Ovary (tissue), 9 donors: ENCODE data around the gene CASKIN2. TPM values are rescaled to one million over a fixed set of nuclear protein-coding genes. Genes with fewer than 3 reads are reported as not detected.

Source experiments
- DNase-seq, 5 donors: peaks; one replicate each; pipeline ENCODE4 v3.0.0-alpha.2; 2019 to 2020
- H3K27ac ChIP-seq, 2 donors: fragments of 200-600 bp; one replicate each; pipeline versions ENCODE4 v1.5.1 to v1.8.0; 2019 to 2022
- H3K27me3 ChIP-seq: fragments of 200-600 bp; one replicate; pipeline ENCODE4 v1.8.0; 2022
- H3K36me3 ChIP-seq: fragments of 200-600 bp; sonication (generic); one replicate; pipeline ENCODE4 v1.5.1; 2019
- H3K4me1 ChIP-seq: one replicate; pipeline ENCODE4 v1.8.1; 2013; ENCODE audit warnings: mild to moderate bottlenecking, moderate library complexity; ENCODE audit not compliant: insufficient read depth
- H3K4me3 ChIP-seq: fragments of 200-600 bp; sonication (generic); one replicate; pipeline ENCODE4 v1.5.1; 2017
- H3K9me3 ChIP-seq, 2 donors: fragments of 200-600 bp in 1 of 2; sonication (generic) in 1 of 2; one replicate each; pipeline versions ENCODE4 v1.5.1 to v1.8.1; 2013 to 2019; ENCODE audit warnings: mild to moderate bottlenecking in 1 of 2, moderate library complexity in 1 of 2
- CTCF ChIP-seq, 3 donors: fragments of 450-650 bp in 2 of 3; fragments of 200-600 bp in 1 of 3; IDR thresholded peaks; one replicate each; pipeline versions ENCODE4 v1.5.1 to v1.8.0; 2016 to 2022; ENCODE audit warnings: antibody characterized with exemption in 3 of 3, mild to moderate bottlenecking in 1 of 3
- EP300 ChIP-seq: sonication (generic); formaldehyde crosslinking; IDR thresholded peaks from one replicate; pipeline ENCODE4 v1.6.1; 2017; ENCODE audit warnings: antibody characterized with exemption
- POLR2A ChIP-seq: fragments of 450-650 bp; IDR thresholded peaks from one replicate; pipeline ENCODE4 v1.6.1; 2017; ENCODE audit warnings: antibody characterized with exemption, mild to moderate bottlenecking, moderate library complexity
- WGBS, 3 donors: extraction: QIAGEN DNeasy Blood & Tissue Kit in 1 of 3; methylation state at CpG; one replicate each; pipeline versions ENCODE4 v1.1.5 to v1.1.7; 2013 to 2017; 5-methylcytosine and 5-hydroxymethylcytosine counted together
- intact Hi-C, 4 donors: fragments of 100-400 bp; cut with DNase I; formaldehyde crosslinking; loops; one replicate each; pipeline versions ENCODE4 v1.11.0 to v1.15.1; 2022 to 2023
- polyA plus RNA-seq, 2 donors: library from polyadenylated mRNA; stranded (reverse); fragments of 200-250 nt in 1 of 2; fragments of 350-450 nt in 1 of 2; fragmentation: Illumina TruSeq in 1 of 2; extraction: RNeasy Lipid Tissue Mini Kit (QIAGEN cat#74804) in 1 of 2; gene quantifications; one replicate each; pipeline ENCODE4 v1.2.3, GENCODE V29; 2013 to 2014
- total RNA-seq, 7 donors: library from RNA; depleted of rRNA in 2 of 7; stranded (reverse); fragments of >200 nt in 2 of 7; fragmentation: NEBNext Ultra II Directional in 3 of 7; extraction: Animal tissue kit (Norgen Biotek cat#: 25700) in 3 of 7; gene quantifications; one replicate each; pipeline versions ENCODE4 v1.1.0 to v1.2.4, GENCODE V29; 2016 to 2023
- donor health status: DM: no; HTN: no; CAD: no; lungs with moderate emphysema.
- donor health status: DM: no; HTN: no; CAD: no.
- donor health status: Bipolar disorder and iron deficiency.
- donor health status: DM: yes; HTN: yes; CAD: no.
- donor health status: DM: no; HTN: no; CAD: no.
- donor health status: DM: yes; HTN: yes; CAD: no.

CASKIN2 gene
- total and polyA plus RNA-seq, 9 donors: 9.1 to 58.7 (median 36.8) TPM

GRCh38 chr17:75491680-75492079 is 23.7 kb downstream of the CASKIN2 start:
- no peaks in the 10 kb centered on the region for H3K4me1 ChIP-seq
- no peak for TF ChIP-seq EP300
- TF ChIP-seq POLR2A: no peak
- no peak for TF ChIP-seq CTCF (IDR thresholded peaks at IDR 0.05)
- no peak overlapping the region for H3K4me3 ChIP-seq
- H3K27ac ChIP-seq: no peak overlapping the region
- H3K27me3 ChIP-seq: no peaks in the 10 kb centered on the region
- intact Hi-C loops: loop anchor here in 1 of 4 donors (10.0 kb wide), 1 partner anchor 67 kb away; no protein-coding TSS in a partner anchor
- DNase-seq: no peak
- H3K36me3 ChIP-seq: no peaks in the 10 kb centered on the region
- 90 to 92% (median 90%) methylated on average over 15 of the region's 15 CpGs for WGBS, 3 donors
- no peaks in the 10 kb centered on the region for H3K9me3 ChIP-seq

GRCh38 chr17:75490953-75491649 is 24.2 kb downstream of the CASKIN2 start:
- no peaks in the 10 kb centered on the region for H3K27me3 ChIP-seq
- intact Hi-C loops: loop anchor here in 1 of 4 donors (10.0 kb wide), 1 partner anchor 66 kb away; no protein-coding TSS in a partner anchor
- no peak for TF ChIP-seq EP300
- TF ChIP-seq CTCF (IDR thresholded peaks at IDR 0.05): no peak
- no peak for TF ChIP-seq POLR2A
- WGBS, 3 donors: 87 to 93% (median 92%) methylated on average over 17 to 19 of the region's 19 CpGs
- H3K36me3 ChIP-seq: no peaks in the 10 kb centered on the region
- no peak for DNase-seq
- H3K9me3 ChIP-seq: no peaks in the 10 kb centered on the region
- no peak overlapping the region for H3K27ac ChIP-seq
- no peaks in the 10 kb centered on the region for H3K4me1 ChIP-seq
- H3K4me3 ChIP-seq: no peak overlapping the region

- TF ChIP-seq EP300 (no peak), POLR2A (no peak), CTCF (IDR thresholded peaks at IDR 0.05) (no peak)
- no peak for DNase-seq
- 69 to 77% (median 70%) methylated on average over 14 of the region's 14 CpGs for WGBS, 3 donors
- Histone ChIP-seq H3K36me3 (no peaks in the 10 kb centered on the region), H3K4me3 (no peak overlapping the region), H3K27me3 (no peaks in the 10 kb centered on the region), H3K9me3 (no peaks in the 10 kb centered on the region), H3K4me1 (no peaks in the 10 kb centered on the region), H3K27ac (no peak overlapping the region)
- intact Hi-C loops: loop anchor here in 1 of 4 donors (10.0 kb wide), 1 partner anchor 65 kb away; no protein-coding TSS in a partner anchor
Measured at GRCh38 chr17:75490173-75490743, 25.1 kb downstream of the CASKIN2 start.

- no peak for DNase-seq
- Histone ChIP-seq H3K4me3 (no peak overlapping the region), H3K4me1 (no peaks in the 10 kb centered on the region), H3K9me3 (no peaks in the 10 kb centered on the region), H3K27ac (no peak overlapping the region), H3K36me3 (no peaks in the 10 kb centered on the region), H3K27me3 (no peaks in the 10 kb centered on the region)
- intact Hi-C loops: no loop called here
- no peak for TF ChIP-seq POLR2A
- TF ChIP-seq EP300: no peak
- TF ChIP-seq CTCF (IDR thresholded peaks at IDR 0.05): no peak
- 76 to 84% (median 81%) methylated on average over 14 of the region's 14 CpGs for WGBS, 3 donors
Measured at GRCh38 chr17:75489511-75489955, 25.8 kb downstream of the CASKIN2 start.
